SK-N-MC (cell line): ENCODE measurements around the gene MACF1.

Source experiments
- DNase-seq: peaks from one replicate; pipeline ENCODE4 v3.0.0-alpha.2; 2011; ENCODE audit warnings: low read depth, low spot score
- H3K27ac ChIP-seq: fragments of 200-600 bp; sonication (generic); 2 replicates; pipeline ENCODE4 v1.5.1; 2016; ENCODE audit warnings: mixed run types
- H3K36me3 ChIP-seq: fragments of 200-600 bp; sonication (generic); 2 replicates; pipeline ENCODE4 v1.6.1; 2017; ENCODE audit warnings: antibody characterized with exemption, low read length, mixed read lengths; ENCODE audit not compliant: insufficient read depth
- H3K4me3 ChIP-seq: fragments of 200-600 bp; sonication (generic); 2 replicates; pipeline ENCODE4 v1.5.1; 2016
- H3K9ac ChIP-seq: fragments of 200-600 bp; sonication (generic); 2 replicates; pipeline ENCODE4 v1.8.0; 2017; ENCODE audit warnings: mixed run types, mixed read lengths; ENCODE audit not compliant: insufficient read length
- H3K9me3 ChIP-seq: fragments of 200-600 bp; sonication (generic); 2 replicates; pipeline ENCODE4 v1.6.1; 2017; ENCODE audit warnings: low read depth, mild to moderate bottlenecking, antibody characterized with exemption, low read length, moderate library complexity, mixed read lengths
- EZH2 ChIP-seq: fragments of 200-600 bp; sonication (generic); IDR thresholded peaks from one replicate; pipeline ENCODE4 v1.6.1; 2017; ENCODE audit warnings: antibody characterized with exemption
- FOXP2 ChIP-seq: optimal IDR thresholded peaks from 2 replicates; pipeline ENCODE3; 2011; ENCODE audit warnings: mild to moderate bottlenecking, moderate library complexity; ENCODE audit not compliant: insufficient read depth; ENCODE audit errors: extremely low read length, control extremely low read depth
- POLR2AphosphoS5 ChIP-seq: IDR thresholded peaks from 2 replicates; pipeline ENCODE4 v1.6.1; 2012; ENCODE audit warnings: mild to moderate bottlenecking, low read depth, low read length, borderline replicate concordance

The MACF1 gene

GRCh38 chr1:39407510-39407895 is 203.0 kb downstream of the MACF1 start:
- H3K4me3 ChIP-seq = no peak overlapping the region

GRCh38 chr1:39407896-39408640 is 203.6 kb downstream of the MACF1 start:
- H3K4me3 ChIP-seq = peak overlapping the region; percentile 77
- TF ChIP-seq POLR2AphosphoS5 = no peak
- TF ChIP-seq EZH2 = no peak
- TF ChIP-seq FOXP2 = no peak
- no peaks in the 10 kb centered on the region for H3K9me3 ChIP-seq
- no peak for DNase-seq
- H3K27ac ChIP-seq = no peak overlapping the region
- H3K9ac ChIP-seq = peak overlapping the region; percentile 67
- no peaks in the 10 kb centered on the region for H3K36me3 ChIP-seq

More at GRCh38 chr1:39407510-39407895, 203.0 kb downstream of the MACF1 start:
- TF ChIP-seq FOXP2 = no peak
- no peak for TF ChIP-seq POLR2AphosphoS5
- no peak for TF ChIP-seq EZH2
- no peak for DNase-seq
- Histone ChIP-seq H3K27ac (no peak overlapping the region; the same call in 1 of the 2 replicates), H3K9me3 (no peaks in the 10 kb centered on the region), H3K9ac (no peak overlapping the region), H3K36me3 (no peaks in the 10 kb centered on the region)

GRCh38 chr1:39408641-39409054 is 204.2 kb downstream of the MACF1 start:
- no peaks in the 10 kb centered on the region for H3K9me3 ChIP-seq
- H3K4me3 ChIP-seq = peak overlapping the region; percentile 88
- TF ChIP-seq EZH2 = no peak
- no peak for TF ChIP-seq FOXP2
- TF ChIP-seq POLR2AphosphoS5 = no peak
- H3K9ac ChIP-seq = peak overlapping the region; percentile 76
- no peak overlapping the region for H3K27ac ChIP-seq
- no peaks in the 10 kb centered on the region for H3K36me3 ChIP-seq
- DNase-seq = peak; percentile 24

GRCh38 chr1:39409055-39409816 is 204.7 kb downstream of the MACF1 start:
- H3K4me3 ChIP-seq = peak overlapping the region; percentile 88
- H3K36me3 ChIP-seq = no peaks in the 10 kb centered on the region
- peak overlapping the region; percentile 76 for H3K9ac ChIP-seq
- H3K9me3 ChIP-seq = no peaks in the 10 kb centered on the region
- no peak overlapping the region for H3K27ac ChIP-seq
- DNase-seq = no peak
- no peak for TF ChIP-seq EZH2
- no peak for TF ChIP-seq FOXP2
- TF ChIP-seq POLR2AphosphoS5 = peak; percentile 47; the same call in 1 of the 2 replicates

GRCh38 chr1:39410915-39411436 is 206.5 kb downstream of the MACF1 start:
- Histone ChIP-seq H3K4me3 (peak overlapping the region; percentile 88; the same call in 1 of the 2 replicates), H3K9ac (no peak overlapping the region), H3K9me3 (no peaks in the 10 kb centered on the region), H3K27ac (no peak overlapping the region), H3K36me3 (no peaks in the 10 kb centered on the region)
- peak; percentile 40 for DNase-seq
- TF ChIP-seq POLR2AphosphoS5 = no peak
- TF ChIP-seq EZH2 = no peak
- no peak for TF ChIP-seq FOXP2

GRCh38 chr1:39411526-39412478 is 207.3 kb downstream of the MACF1 start:
- Histone ChIP-seq H3K36me3 (no peaks in the 10 kb centered on the region), H3K9ac (no peak overlapping the region), H3K9me3 (no peaks in the 10 kb centered on the region), H3K4me3 (no peak overlapping the region), H3K27ac (no peak overlapping the region)
- TF ChIP-seq POLR2AphosphoS5 (no peak), EZH2 (no peak), FOXP2 (no peak)
- no peak for DNase-seq

- Histone ChIP-seq H3K9ac (no peak overlapping the region), H3K36me3 (no peaks in the 10 kb centered on the region), H3K27ac (no peak overlapping the region), H3K4me3 (no peak overlapping the region), H3K9me3 (no peaks in the 10 kb centered on the region)
- DNase-seq = no peak
- TF ChIP-seq FOXP2 (no peak), EZH2 (no peak), POLR2AphosphoS5 (no peak)
Measured at GRCh38 chr1:39412892-39413291, 208.4 kb downstream of the MACF1 start.
